Measurements from ENCODE around the gene DAGLB. TPM values are rescaled to one million over a fixed set of nuclear protein-coding genes. Genes with fewer than 3 reads are reported as not detected.

The DAGLB gene
- total and polyA plus RNA-seq, 2 experiments from 2014 or later: 18.9 to 22.3 TPM

- H3K4me1 ChIP-seq (ENCODE audit: low read depth): no peaks in the 10 kb centered on the region
- H3K36me3 ChIP-seq: no peaks in the 10 kb centered on the region
- no peak overlapping the region for H3K27ac ChIP-seq
- no peak overlapping the region for H3K4me3 ChIP-seq
- no peak for TF ChIP-seq CTCF (IDR thresholded peaks at IDR 0.05; ENCODE audit: low read depth, low read length)
- no peaks in the 10 kb centered on the region for H3K9me3 ChIP-seq (ENCODE audit: low read depth)
- no peaks in the 10 kb centered on the region for H3K27me3 ChIP-seq
- DNase-seq (ENCODE audit: low read depth in 1 of 2, low spot score in 1 of 2): no peak
Measured at GRCh38 chr7:6359734-6360133, 88.0 kb downstream of the DAGLB start.

Other genes with a start within 250 kb of the DAGLB start
- gene CYTH3, start 175.3 kb downstream of the DAGLB start, total RNA-seq: 30.9 and 32.4 TPM in 2 replicates
- 20.2 and 25.2 TPM in 2 replicates for gene CYTH3, start 175.3 kb downstream of the DAGLB start, polyA plus RNA-seq
- 15.2 and 21.4 TPM in 2 replicates for gene FAM220A, start 99.0 kb downstream of the DAGLB start, total RNA-seq
- 9.7 and 10.2 TPM in 2 replicates for gene FAM220A, start 99.0 kb downstream of the DAGLB start, polyA plus RNA-seq
- 48.9 and 66.4 TPM in 2 replicates for gene RAC1, start 73.4 kb downstream of the DAGLB start, total RNA-seq
- gene RAC1, start 73.4 kb downstream of the DAGLB start, polyA plus RNA-seq: 320 and 353 TPM in 2 replicates
- gene KDELR2, start 36.2 kb upstream of the DAGLB start, total RNA-seq: 46.9 and 60.4 TPM in 2 replicates
- 130 and 160 TPM in 2 replicates for gene KDELR2, start 36.2 kb upstream of the DAGLB start, polyA plus RNA-seq
- gene GRID2IP, start 103.5 kb upstream of the DAGLB start, total RNA-seq: 0.07 and 0.24 TPM in 2 replicates
- 0.06 and 0.11 TPM in 2 replicates for gene GRID2IP, start 103.5 kb upstream of the DAGLB start, polyA plus RNA-seq
- gene ZDHHC4, start 129.5 kb upstream of the DAGLB start, total RNA-seq: 51.7 and 81.3 TPM in 2 replicates
- gene ZDHHC4, start 129.5 kb upstream of the DAGLB start, polyA plus RNA-seq: 108 and 110 TPM in 2 replicates
- 28.5 and 37.8 TPM in 2 replicates for gene INTS15, start 142.1 kb upstream of the DAGLB start, total RNA-seq
- gene INTS15, start 142.1 kb upstream of the DAGLB start, polyA plus RNA-seq: 25.9 and 27.0 TPM in 2 replicates
- 31.3 and 32.2 TPM in 2 replicates for gene ZNF853, start 167.7 kb upstream of the DAGLB start, total RNA-seq
- gene ZNF853, start 167.7 kb upstream of the DAGLB start, polyA plus RNA-seq: 16.8 and 20.8 TPM in 2 replicates
- gene ZNF316, start 189.4 kb upstream of the DAGLB start, total RNA-seq: 21.3 and 40.6 TPM in 2 replicates
- gene ZNF316, start 189.4 kb upstream of the DAGLB start, polyA plus RNA-seq: 24.9 and 26.6 TPM in 2 replicates

Measured in cardiac muscle cell (in vitro differentiated cells and primary cell).